Measurements from ENCODE around the gene MAP3K4. TPM values are rescaled to one million over a fixed set of nuclear protein-coding genes. Genes with fewer than 3 reads are reported as not detected.
"Not testable (repeated sequence)": the region's sequence is repeated elsewhere in the genome, so short reads cannot be mapped to it uniquely, and the experiment has no call there.

The MAP3K4 gene
- polyA plus RNA-seq, 3 donors: 7.4 to 14.1 (median 9.6) TPM

GRCh38 chr6:161101517-161101916 is 109.9 kb downstream of the MAP3K4 start:
- 89 to 91% (median 90%) methylated on average over 7 of the region's 7 CpGs for WGBS, 3 donors
- no peak overlapping the region for H3K27ac ChIP-seq (ENCODE audit: low read depth, low read length)

GRCh38 chr6:161103475-161103874 is 111.9 kb downstream of the MAP3K4 start:
- H3K27ac ChIP-seq (ENCODE audit: low read depth, low read length): no peak overlapping the region
- 91 to 97% (median 92%) methylated on average over 4 of the region's 4 CpGs for WGBS, 3 donors

GRCh38 chr6:161104966-161105365 is 113.4 kb downstream of the MAP3K4 start:
- H3K27ac ChIP-seq (ENCODE audit: low read depth, low read length): no peak overlapping the region

GRCh38 chr6:161105408-161105807 is 113.8 kb downstream of the MAP3K4 start:
- H3K27ac ChIP-seq (ENCODE audit: low read depth, low read length): no peak overlapping the region
- 96 to 97% (median 97%) methylated on average over 2 of the region's 2 CpGs for WGBS, 3 donors

- WGBS, 3 donors: 75 to 92% (median 78%) methylated on average over 23 of the region's 23 CpGs
Observed at GRCh38 chr6:161107779-161108730, 116.5 kb downstream of the MAP3K4 start.

DNA sequence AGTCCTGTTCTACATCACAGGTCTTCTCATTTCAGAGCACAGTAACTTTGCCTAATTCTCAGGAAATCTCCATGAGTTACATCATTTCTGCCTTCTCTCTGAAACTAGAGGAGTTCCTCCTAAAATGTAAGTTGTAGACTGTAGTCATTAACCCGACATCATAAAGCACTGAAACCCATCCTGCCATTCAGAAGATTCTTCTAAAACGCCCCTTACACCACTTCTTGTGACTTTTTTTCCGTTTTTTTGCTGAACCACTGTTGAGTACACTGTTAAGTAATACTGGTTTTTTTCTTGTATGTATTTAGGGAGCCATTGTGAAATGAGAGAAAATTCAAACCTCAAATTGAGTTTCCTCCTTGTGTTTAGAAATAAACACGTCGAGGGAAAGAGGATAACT is 117.3 kb downstream of the MAP3K4 start:
- WGBS, 3 donors: 57 to 98% (median 72%) methylated on average over 5 of the region's 5 CpGs
- H3K27ac ChIP-seq (ENCODE audit: low read depth, low read length): no peak overlapping the region

More at GRCh38 chr6:161107779-161108730, 116.5 kb downstream of the MAP3K4 start:
- H3K27ac ChIP-seq (ENCODE audit: low read depth, low read length): no peak overlapping the region

- no peak overlapping the region for H3K27ac ChIP-seq (ENCODE audit: low read depth, low read length)
- 78 to 92% (median 81%) methylated on average over 4 of the region's 4 CpGs for WGBS, 3 donors
Observed at GRCh38 chr6:161109366-161109765, 117.8 kb downstream of the MAP3K4 start.

DNA sequence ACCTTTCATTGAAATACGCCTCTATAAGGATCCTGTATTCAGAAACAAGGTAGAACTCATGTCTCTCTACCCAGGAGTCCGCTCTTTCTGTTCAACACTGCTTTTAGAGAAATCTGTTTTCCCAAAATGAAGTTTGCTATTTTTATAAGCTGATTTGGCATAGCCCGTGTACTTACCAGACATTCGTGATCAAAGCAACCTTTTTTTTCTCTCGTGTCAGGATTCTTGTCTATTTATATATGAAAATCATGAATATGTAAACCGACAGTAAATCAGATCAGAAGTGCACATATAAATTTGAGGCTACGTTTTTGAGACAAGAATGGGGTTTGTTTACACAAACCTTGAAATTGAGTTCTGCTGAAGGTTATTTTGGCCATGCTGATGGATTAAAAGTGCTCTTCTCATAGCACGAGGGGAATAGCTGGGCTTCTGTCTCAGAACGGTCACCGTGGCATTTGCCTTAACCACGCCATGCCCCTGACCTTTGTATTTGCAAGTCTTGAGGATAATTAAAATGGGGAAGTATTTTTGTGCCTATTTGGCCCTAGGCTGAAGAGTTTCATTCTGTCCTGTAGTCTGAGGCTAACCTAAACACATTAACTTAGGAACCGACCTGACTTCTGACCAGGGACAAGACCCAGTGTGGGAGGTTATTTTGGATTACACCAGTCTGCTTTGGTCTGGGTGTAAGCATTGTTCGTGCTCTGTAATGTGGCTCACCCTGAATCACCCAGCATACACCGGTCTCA is 118.6 kb downstream of the MAP3K4 start:
- no peak overlapping the region for H3K27ac ChIP-seq (ENCODE audit: low read depth, low read length)
- WGBS, 3 donors: 88 to 93% (median 90%) methylated on average over 14 of the region's 14 CpGs

DNA sequence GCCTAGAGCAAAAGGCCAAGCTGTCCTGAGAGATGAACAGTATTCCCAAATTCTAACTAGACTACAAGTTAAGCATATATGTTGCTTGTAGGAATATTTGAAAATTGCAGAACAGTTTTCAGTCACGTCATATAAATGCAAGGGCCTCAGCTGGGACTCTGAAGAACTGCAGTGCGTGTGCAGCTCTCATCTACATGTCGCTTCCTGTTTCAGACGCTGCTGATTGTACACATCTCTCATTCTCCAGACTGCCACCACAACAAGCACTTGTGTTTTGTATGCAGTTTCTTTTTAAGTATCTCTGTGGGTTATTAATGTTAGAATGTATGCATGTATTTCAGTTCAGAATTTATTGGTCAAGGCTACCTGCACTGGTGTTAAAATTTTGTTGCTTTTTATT is 119.7 kb downstream of the MAP3K4 start:
- WGBS, 3 donors: 69 to 84% (median 76%) methylated on average over 4 of the region's 4 CpGs
- no peak overlapping the region for H3K27ac ChIP-seq (ENCODE audit: low read depth, low read length)

DNA sequence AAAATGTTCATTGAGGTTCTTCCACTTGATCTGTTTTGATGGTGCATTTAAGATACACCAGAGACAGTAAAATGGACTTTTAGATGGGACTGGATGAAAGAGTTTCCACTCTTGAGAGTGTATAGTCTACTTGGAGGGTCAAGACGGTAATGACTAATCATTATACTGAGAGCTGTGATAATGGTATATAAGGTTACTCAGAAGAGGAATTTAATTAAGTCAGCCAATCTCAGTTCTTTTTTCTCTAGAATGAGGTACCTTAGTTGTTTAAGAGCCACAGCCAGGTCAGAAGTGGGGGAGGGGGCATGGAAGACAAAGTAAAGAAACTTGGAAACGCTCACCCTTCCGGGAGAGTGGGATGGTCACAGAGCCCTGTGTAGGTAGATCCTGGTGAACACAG is 123.9 kb downstream of the MAP3K4 start:
- no peak overlapping the region for H3K27ac ChIP-seq (ENCODE audit: low read depth, low read length)
- WGBS, 3 donors: 86 to 95% (median 94%) methylated on average over 3 of the region's 3 CpGs

- WGBS, 3 donors: 93 to 98% (median 97%) methylated on average over 4 of the region's 4 CpGs
- no peak overlapping the region for H3K27ac ChIP-seq (ENCODE audit: low read depth, low read length)
Observed at GRCh38 chr6:161116554-161116953, 125.0 kb downstream of the MAP3K4 start.

DNA sequence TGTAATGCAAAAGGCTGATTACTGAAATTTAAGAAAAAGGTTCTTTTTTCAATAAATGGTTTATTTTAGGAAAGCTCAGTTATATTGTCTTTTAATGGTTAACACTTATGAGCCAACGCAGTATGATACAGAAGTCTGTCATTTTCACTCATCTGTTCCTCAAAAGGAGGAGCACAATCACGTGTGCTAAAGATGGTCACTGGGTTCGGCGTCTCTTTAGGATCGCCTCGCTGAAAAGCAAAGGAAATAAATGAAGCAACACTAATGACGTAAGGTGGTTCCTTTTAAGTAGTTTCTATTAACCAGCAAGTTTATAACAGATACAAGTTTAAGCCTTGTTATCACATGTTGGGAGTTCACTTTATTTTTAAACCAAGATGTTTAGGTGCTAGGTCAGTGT is 125.7 kb downstream of the MAP3K4 start:
- WGBS, 3 donors: 56 to 92% (median 64%) methylated on average over 7 of the region's 7 CpGs
- no peak overlapping the region for H3K27ac ChIP-seq (ENCODE audit: low read depth, low read length)

DNA sequence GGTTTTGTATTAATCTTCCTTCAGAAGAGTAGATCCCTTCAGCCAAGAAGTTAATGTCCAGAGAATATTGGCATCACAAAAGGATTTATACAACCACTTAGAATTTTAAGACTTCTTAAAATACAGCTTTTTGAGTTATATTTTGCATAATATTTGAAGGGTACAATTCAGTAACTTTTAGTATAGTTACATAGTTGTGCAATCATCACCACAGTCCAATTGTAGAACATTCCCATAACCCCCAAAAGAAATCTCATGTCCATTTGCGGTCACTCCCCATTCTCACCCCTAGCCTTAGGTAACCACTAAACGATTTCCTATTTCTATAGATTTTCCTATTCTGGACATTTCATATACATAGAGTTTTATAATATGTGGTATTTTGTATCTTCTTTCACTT is 126.4 kb downstream of the MAP3K4 start:
- no peak overlapping the region for H3K27ac ChIP-seq (ENCODE audit: low read depth, low read length)
- WGBS, 3 donors: 94 to 98% (median 96%) methylated on average over 2 of the region's 2 CpGs

- not testable (repeated sequence) for H3K27ac ChIP-seq (ENCODE audit: low read depth, low read length)
Observed at GRCh38 chr6:161123319-161123718, 131.8 kb downstream of the MAP3K4 start.

- 89 to 92% (median 91%) methylated on average over 2 of the region's 2 CpGs for WGBS, 3 donors
- H3K27ac ChIP-seq (ENCODE audit: low read depth, low read length): no peak overlapping the region
Observed at GRCh38 chr6:161125591-161125990, 134.0 kb downstream of the MAP3K4 start.

GRCh38 chr6:161127071-161127740 is 135.6 kb downstream of the MAP3K4 start:
- 97 to 99% (median 98%) methylated on average over 7 of the region's 7 CpGs for WGBS, 3 donors
- no peak overlapping the region for H3K27ac ChIP-seq (ENCODE audit: low read depth, low read length)

- H3K27ac ChIP-seq (ENCODE audit: low read depth, low read length): no peak overlapping the region
- WGBS, 3 donors: 93 to 98% (median 96%) methylated on average over 2 of the region's 2 CpGs
Observed at GRCh38 chr6:161128230-161128629, 136.7 kb downstream of the MAP3K4 start.

GRCh38 chr6:161128680-161129196 is 137.2 kb downstream of the MAP3K4 start:
- WGBS, 3 donors: 85 to 93% (median 90%) methylated on average over 12 of the region's 12 CpGs
- no peak overlapping the region for H3K27ac ChIP-seq (ENCODE audit: low read depth, low read length)

GRCh38 chr6:161130541-161130940 is 139.0 kb downstream of the MAP3K4 start:
- WGBS, 3 donors: 93 to 95% (median 95%) methylated on average over 7 of the region's 7 CpGs

More at GRCh38 chr6:161130541-161130940, 139.0 kb downstream of the MAP3K4 start:
- H3K27ac ChIP-seq (ENCODE audit: low read depth, low read length): no peak overlapping the region

Measured in adipose tissue (tissue), 3 donors.